NCI-H748 (cell line): ENCODE data around the gene CCDC80.

Experiments used
- DNase-seq: peaks from one replicate; lab custom pipeline; 2025; ENCODE audit not compliant: unreplicated experiment; lab: John Stamatoyannopoulos, UW

CCDC80 gene

GRCh38 chr3:112634786-112635541 lies 6.0 kb downstream of the CCDC80 start:
- DNase-seq: no peak

GRCh38 chr3:112633757-112634156 lies 7.2 kb downstream of the CCDC80 start:
- peak; percentile 26 for DNase-seq

GRCh38 chr3:112633191-112633590 lies 7.8 kb downstream of the CCDC80 start:
- no peak for DNase-seq

- DNase-seq: no peak
Measured at GRCh38 chr3:112632596-112632995, 8.3 kb downstream of the CCDC80 start.

- DNase-seq: no peak
Measured at GRCh38 chr3:112631257-112631656, 9.7 kb downstream of the CCDC80 start.

- DNase-seq: no peak
Measured at GRCh38 chr3:112629425-112629824, 11.5 kb downstream of the CCDC80 start.

- peak; percentile 89 for DNase-seq
Measured at GRCh38 chr3:112627919-112628466, 12.9 kb downstream of the CCDC80 start.

- no peak for DNase-seq
Measured at GRCh38 chr3:112627419-112627818, 13.5 kb downstream of the CCDC80 start.

GRCh38 chr3:112623717-112624116 lies 17.2 kb downstream of the CCDC80 start:
- DNase-seq: no peak

- no peak for DNase-seq
Measured at GRCh38 chr3:112623213-112623612, 17.7 kb downstream of the CCDC80 start.

- no peak for DNase-seq
Measured at GRCh38 chr3:112619295-112619694, 21.6 kb downstream of the CCDC80 start.

GRCh38 chr3:112617285-112617684 lies 23.7 kb downstream of the CCDC80 start:
- DNase-seq: no peak

- no peak for DNase-seq
Measured at GRCh38 chr3:112615989-112616731, 24.8 kb downstream of the CCDC80 start.

GRCh38 chr3:112611752-112612515 lies 29.0 kb downstream of the CCDC80 start:
- no peak for DNase-seq

GRCh38 chr3:112610121-112610520 lies 30.8 kb downstream of the CCDC80 start:
- DNase-seq: no peak

- DNase-seq: no peak
Measured at GRCh38 chr3:112607863-112608262, 33.1 kb downstream of the CCDC80 start.

- no peak for DNase-seq
Measured at GRCh38 chr3:112606098-112606497, 34.8 kb downstream of the CCDC80 start.

- DNase-seq: peak; percentile 96
Measured at GRCh38 chr3:112605285-112605684, 35.7 kb downstream of the CCDC80 start.

- peak; percentile 5 for DNase-seq
Measured at GRCh38 chr3:112604536-112604935, 36.4 kb downstream of the CCDC80 start.

- DNase-seq: no peak
Measured at GRCh38 chr3:112602217-112602838, 38.6 kb downstream of the CCDC80 start.

- no peak for DNase-seq
Measured at GRCh38 chr3:112598731-112599130, 42.2 kb downstream of the CCDC80 start.
